Smooth muscle cell (in vitro differentiated cells): ENCODE results near the gene KRT25. TPM values are rescaled to one million over a fixed set of nuclear protein-coding genes. Genes with fewer than 3 reads are reported as not detected.

Experiments
- DNase-seq: peaks from one replicate; lab custom pipeline; 2025; ENCODE audit not compliant: unreplicated experiment; lab: John Stamatoyannopoulos, UW
- H2AFZ ChIP-seq: fragments of 200-600 bp; sonication (generic); 2 replicates; pipeline ENCODE4 v1.6.0; 2016; ENCODE audit warnings: antibody characterized with exemption, low read depth, mild to moderate bottlenecking
- H3F3A ChIP-seq: fragments of 200-600 bp; sonication (generic); 2 replicates; pipeline ENCODE4 v1.6.0; 2017; ENCODE audit warnings: antibody characterized with exemption, low read depth
- H3K27ac ChIP-seq: fragments of 200-600 bp; sonication (generic); 2 replicates; pipeline ENCODE4 v1.5.1; 2016; ENCODE audit warnings: low read depth, mild to moderate bottlenecking
- H3K27me3 ChIP-seq: fragments of 200-600 bp; sonication (generic); 2 replicates; pipeline ENCODE4 v1.6.1; 2016; ENCODE audit warnings: low read depth, mild to moderate bottlenecking
- H3K36me3 ChIP-seq: fragments of 200-600 bp; sonication (generic); 2 replicates; pipeline ENCODE4 v1.5.1; 2016; ENCODE audit warnings: low read depth
- H3K4me1 ChIP-seq: fragments of 200-600 bp; sonication (generic); 2 replicates; pipeline ENCODE4 v1.5.1; 2016; ENCODE audit warnings: low read depth
- H3K4me2 ChIP-seq: fragments of 200-600 bp; sonication (generic); 2 replicates; pipeline ENCODE4 v1.6.0; 2016; ENCODE audit warnings: mild to moderate bottlenecking
- H3K4me3 ChIP-seq: fragments of 200-600 bp; sonication (generic); 2 replicates; pipeline ENCODE4 v1.5.1; 2016; ENCODE audit warnings: mild to moderate bottlenecking
- H3K79me2 ChIP-seq: fragments of 200-600 bp; sonication (generic); 2 replicates; pipeline ENCODE4 v1.6.0; 2016; ENCODE audit warnings: low read depth, mild to moderate bottlenecking
- H3K9ac ChIP-seq: fragments of 200-600 bp; sonication (generic); 2 replicates; pipeline ENCODE4 v1.6.0; 2016; ENCODE audit warnings: low read depth
- H3K9me3 ChIP-seq: fragments of 200-600 bp; sonication (generic); replicated peaks from 2 replicates; pipeline ENCODE4 v1.5.1; 2016; ENCODE audit warnings: low read depth
- H4K20me1 ChIP-seq: fragments of 200-600 bp; sonication (generic); 2 replicates; pipeline ENCODE4 v1.6.0; 2016; ENCODE audit warnings: low read depth
- CTCF ChIP-seq: fragments of 200-600 bp; sonication (generic); IDR thresholded peaks from 2 replicates; pipeline ENCODE4 v1.5.1; 2017; ENCODE audit warnings: borderline replicate concordance, mild to moderate bottlenecking, antibody characterized with exemption; ENCODE audit not compliant: insufficient read depth, poor library complexity, severe bottlenecking
- WGBS: methylation state at CpG from one replicate; pipeline ENCODE4 v1.1.7; 2016; ENCODE audit warnings: low lambda C conversion rate; 5-methylcytosine and 5-hydroxymethylcytosine counted together
- polyA plus RNA-seq: library from polyadenylated mRNA; unstranded; fragments of >200 nt; fragmentation: Nextera tagmentation; extraction: Ambion mirVana; gene quantifications from 2 replicates; pipeline ENCODE4 v1.2.1, GENCODE V29; 2016
- total RNA-seq: library from RNA; depleted of rRNA; stranded (reverse); fragments of >200 nt; gene quantifications from 2 replicates; pipeline ENCODE4 v1.2.3, GENCODE V29; 2014

Gene KRT25
- total and polyA plus RNA-seq, 2 experiments from 2014 or later: not detected

- H3K9me3 ChIP-seq: peaks cover 19% of the 10 kb centered on the region
- H2AFZ ChIP-seq: no peak overlapping the region
- 47% methylated on average over 1 of the region's 1 CpG for WGBS
- H3K27ac ChIP-seq: no peak overlapping the region
- no peak for TF ChIP-seq CTCF
- no peaks in the 10 kb centered on the region for H3K4me1 ChIP-seq
- H4K20me1 ChIP-seq: no peaks in the 10 kb centered on the region
- no peaks in the 10 kb centered on the region for H3K27me3 ChIP-seq
- no peak overlapping the region for H3K4me2 ChIP-seq
- H3K79me2 ChIP-seq: no peaks in the 10 kb centered on the region
- no peaks in the 10 kb centered on the region for H3F3A ChIP-seq
- no peak for DNase-seq
- no peak overlapping the region for H3K9ac ChIP-seq
- no peak overlapping the region for H3K4me3 ChIP-seq
- H3K36me3 ChIP-seq: no peaks in the 10 kb centered on the region
These were observed 5.2 kb upstream of the KRT25 start for GRCh38 chr17:40760105-40761016.

GRCh38 chr17:40753804-40754203 lies 1.3 kb downstream of the KRT25 start:
- peaks cover 7% of the 10 kb centered on the region for H3K9me3 ChIP-seq
- no peaks in the 10 kb centered on the region for H3K36me3 ChIP-seq
- H3K9ac ChIP-seq: no peak overlapping the region
- TF ChIP-seq CTCF: no peak
- no peak for DNase-seq
- no peak overlapping the region for H3K4me2 ChIP-seq
- no peaks in the 10 kb centered on the region for H3F3A ChIP-seq
- no peaks in the 10 kb centered on the region for H3K4me1 ChIP-seq
- H3K27ac ChIP-seq: no peak overlapping the region
- peaks cover 15% of the 10 kb centered on the region for H3K27me3 ChIP-seq
- no peaks in the 10 kb centered on the region for H4K20me1 ChIP-seq
- H3K79me2 ChIP-seq: no peaks in the 10 kb centered on the region
- H2AFZ ChIP-seq: no peak overlapping the region
- 95% methylated on average over 3 of the region's 3 CpGs for WGBS
- H3K4me3 ChIP-seq: no peak overlapping the region

GRCh38 chr17:40751065-40751464 lies 4.1 kb downstream of the KRT25 start:
- Histone ChIP-seq H3K27me3 (peaks cover 34% of the 10 kb centered on the region), H3K9me3 (no peaks in the 10 kb centered on the region), H2AFZ (no peak overlapping the region), H3K4me1 (no peaks in the 10 kb centered on the region), H4K20me1 (no peaks in the 10 kb centered on the region), H3K36me3 (no peaks in the 10 kb centered on the region), H3K9ac (no peak overlapping the region), H3K27ac (no peak overlapping the region), H3F3A (no peaks in the 10 kb centered on the region), H3K4me2 (no peak overlapping the region), H3K79me2 (no peaks in the 10 kb centered on the region), H3K4me3 (no peak overlapping the region)
- WGBS: 92% methylated on average over 14 of the region's 14 CpGs
- no peak for TF ChIP-seq CTCF
- DNase-seq: no peak
